HepG2 (cell line): ENCODE measurements around the gene CASKIN2. TPM values are rescaled to one million over a fixed set of nuclear protein-coding genes. Genes with fewer than 3 reads are reported as not detected.

Source experiments
- ELF3 ChIP-seq: IDR thresholded peaks from 2 replicates; pipeline ENCODE4 v1.6.1; 2016; ENCODE audit warnings: missing genetic modification reagents, missing compliant biosample characterization
- FLYWCH1 ChIP-seq: sonication (generic); formaldehyde crosslinking; IDR thresholded peaks from 2 replicates; pipeline ENCODE4 v1.8.1; 2023; ENCODE audit warnings: mild to moderate bottlenecking, missing genetic modification reagents
- JARID2 ChIP-seq: sonication (generic); formaldehyde crosslinking; IDR thresholded peaks from 2 replicates; pipeline ENCODE4 v1.8.1; 2023; ENCODE audit warnings: missing genetic modification reagents, inconsistent platforms; ENCODE audit not compliant: insufficient replicate concordance
- TOPORS ChIP-seq: sonication (generic); formaldehyde crosslinking; IDR thresholded peaks from 2 replicates; pipeline ENCODE4 v1.8.0; 2023; ENCODE audit warnings: mild to moderate bottlenecking, missing genetic modification reagents
- ZBTB20 ChIP-seq: sonication (generic); formaldehyde crosslinking; IDR thresholded peaks from 2 replicates; pipeline ENCODE4 v1.8.1; 2023; ENCODE audit warnings: missing genetic modification reagents, low read depth, mild to moderate bottlenecking, borderline replicate concordance
- ZFP37 ChIP-seq: sonication (generic); formaldehyde crosslinking; IDR thresholded peaks from 2 replicates; pipeline ENCODE4 v1.4.0; 2020; ENCODE audit warnings: missing genetic modification reagents, borderline replicate concordance
- polyA plus RNA-seq, 8 experiments: library from polyadenylated mRNA; depleted of rRNA in 3 of 8; stranded (reverse) in 7 of 8; unstranded in 1 of 8; fragments of >200 nt; fragmentation: Illumina TruSeq in 4 of 8; extraction: Trizol in 4 of 8; gene quantifications; 2 replicates each; pipeline versions ENCODE4 v1.2.1 to v1.2.3, GENCODE V29; 2011 to 2016; ENCODE audit warnings: low read depth in 4 of 8, missing spikeins in 1 of 8, mixed read lengths in 1 of 8; ENCODE audit not compliant: insufficient read depth in 1 of 8
- total RNA-seq, 5 experiments: library from RNA; depleted of rRNA; stranded (reverse); fragments of >200 nt; fragmentation: Illumina TruSeq; extraction: Trizol; gene quantifications; 2 replicates each; pipeline ENCODE4 v1.2.3, GENCODE V29; 2016; ENCODE audit warnings: low read depth in 1 of 5
- TF ChIP-seq, protein P1 (sequence below): sonication (generic); formaldehyde crosslinking; IDR thresholded peaks from 2 replicates; pipeline ENCODE4 v1.8.1; 2022; ENCODE audit warnings: low read depth, mild to moderate bottlenecking, missing genetic modification reagents
- TF ChIP-seq, protein P2 (sequence below): sonication (generic); formaldehyde crosslinking; IDR thresholded peaks from 2 replicates; pipeline ENCODE4 v1.5.1; 2020; ENCODE audit warnings: mild to moderate bottlenecking, missing genetic modification reagents, borderline replicate concordance
- TF ChIP-seq, protein P3 (sequence below): sonication (generic); formaldehyde crosslinking; IDR thresholded peaks from 2 replicates; pipeline ENCODE4 v1.4.0; 2020; ENCODE audit warnings: missing genetic modification reagents
- TF ChIP-seq, protein P4 (sequence below): sonication (generic); formaldehyde crosslinking; conservative IDR thresholded peaks from 2 replicates; pipeline ENCODE4 v1.8.0; 2022; ENCODE audit warnings: mild to moderate bottlenecking, moderate library complexity, missing genetic modification reagents
- TF ChIP-seq, protein P5 (sequence below): sonication (generic); formaldehyde crosslinking; IDR thresholded peaks from 2 replicates; pipeline ENCODE4 v1.5.0; 2020; ENCODE audit warnings: missing genetic modification reagents
- TF ChIP-seq, protein P6 (sequence below): sonication (generic); formaldehyde crosslinking; IDR thresholded peaks from 2 replicates; pipeline ENCODE4 v1.8.0; 2022; ENCODE audit warnings: mild to moderate bottlenecking, missing genetic modification reagents, borderline replicate concordance
- TF ChIP-seq, protein P7 (sequence below): sonication (generic); formaldehyde crosslinking; IDR thresholded peaks from 2 replicates; pipeline ENCODE4 v1.4.0; 2020; ENCODE audit warnings: missing genetic modification reagents

The CASKIN2 gene
- total and polyA plus RNA-seq, 2 of the 13 experiments (the other 11 are each of a cell fraction or from before 2014, with no cell fraction given), result 5.2 to 7.8 TPM

DNA sequence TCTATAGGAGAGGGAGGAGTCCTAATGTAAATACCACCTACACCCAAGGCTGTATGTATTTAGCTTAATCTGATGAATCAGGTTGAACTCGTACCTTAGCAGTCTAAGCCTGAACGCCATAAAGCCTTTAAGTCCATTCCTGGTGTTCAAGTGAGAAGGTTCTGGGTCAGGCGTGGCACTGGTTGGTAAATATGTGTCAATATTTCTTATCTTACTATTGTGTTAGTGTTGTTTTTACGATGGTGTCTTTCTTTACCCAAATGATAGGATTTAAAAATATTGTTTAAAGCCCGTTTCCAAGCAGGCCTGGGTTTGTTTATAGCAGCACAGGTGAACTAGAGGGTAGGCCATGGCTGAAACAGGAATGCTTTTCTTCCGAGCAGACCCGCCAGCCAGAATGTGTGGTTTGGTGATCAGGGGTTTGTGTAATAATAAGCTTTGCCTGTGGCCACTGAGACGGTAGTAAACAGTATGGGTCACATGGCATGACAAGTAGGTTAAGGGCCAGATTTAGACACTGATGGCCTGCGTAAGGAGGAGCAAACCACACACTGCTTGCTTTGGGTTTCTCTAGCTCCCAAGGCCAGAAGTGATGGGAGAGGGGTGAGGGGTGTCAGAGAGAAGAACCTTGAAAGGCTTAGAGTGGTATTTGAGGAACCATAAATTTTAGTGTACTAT, 55.6 kb downstream of the CASKIN2 start (continued):
- TF ChIP-seq, protein P1, sequence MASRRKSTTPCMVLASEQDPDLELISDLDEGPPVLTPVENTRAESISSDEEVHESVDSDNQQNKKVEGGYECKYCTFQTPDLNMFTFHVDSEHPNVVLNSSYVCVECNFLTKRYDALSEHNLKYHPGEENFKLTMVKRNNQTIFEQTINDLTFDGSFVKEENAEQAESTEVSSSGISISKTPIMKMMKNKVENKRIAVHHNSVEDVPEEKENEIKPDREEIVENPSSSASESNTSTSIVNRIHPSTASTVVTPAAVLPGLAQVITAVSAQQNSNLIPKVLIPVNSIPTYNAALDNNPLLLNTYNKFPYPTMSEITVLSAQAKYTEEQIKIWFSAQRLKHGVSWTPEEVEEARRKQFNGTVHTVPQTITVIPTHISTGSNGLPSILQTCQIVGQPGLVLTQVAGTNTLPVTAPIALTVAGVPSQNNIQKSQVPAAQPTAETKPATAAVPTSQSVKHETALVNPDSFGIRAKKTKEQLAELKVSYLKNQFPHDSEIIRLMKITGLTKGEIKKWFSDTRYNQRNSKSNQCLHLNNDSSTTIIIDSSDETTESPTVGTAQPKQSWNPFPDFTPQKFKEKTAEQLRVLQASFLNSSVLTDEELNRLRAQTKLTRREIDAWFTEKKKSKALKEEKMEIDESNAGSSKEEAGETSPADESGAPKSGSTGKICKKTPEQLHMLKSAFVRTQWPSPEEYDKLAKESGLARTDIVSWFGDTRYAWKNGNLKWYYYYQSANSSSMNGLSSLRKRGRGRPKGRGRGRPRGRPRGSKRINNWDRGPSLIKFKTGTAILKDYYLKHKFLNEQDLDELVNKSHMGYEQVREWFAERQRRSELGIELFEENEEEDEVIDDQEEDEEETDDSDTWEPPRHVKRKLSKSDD, result no peak
- TF ChIP-seq ZBTB20, result peak; percentile 95; the same call in 1 of the 2 replicates
- TF ChIP-seq, protein P2, sequence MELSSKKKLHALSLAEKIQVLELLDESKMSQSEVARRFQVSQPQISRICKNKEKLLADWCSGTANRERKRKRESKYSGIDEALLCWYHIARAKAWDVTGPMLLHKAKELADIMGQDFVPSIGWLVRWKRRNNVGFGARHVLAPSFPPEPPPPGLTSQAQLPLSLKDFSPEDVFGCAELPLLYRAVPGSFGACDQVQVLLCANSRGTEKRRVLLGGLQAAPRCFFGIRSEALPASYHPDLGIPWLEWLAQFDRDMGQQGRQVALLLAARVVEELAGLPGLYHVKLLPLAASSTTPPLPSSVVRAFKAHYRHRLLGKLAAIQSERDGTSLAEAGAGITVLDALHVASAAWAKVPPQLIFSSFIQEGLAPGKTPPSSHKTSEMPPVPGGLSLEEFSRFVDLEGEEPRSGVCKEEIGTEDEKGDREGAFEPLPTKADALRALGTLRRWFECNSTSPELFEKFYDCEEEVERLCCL (CRISPR knock-in tag), result no peak
- TF ChIP-seq, protein P3, sequence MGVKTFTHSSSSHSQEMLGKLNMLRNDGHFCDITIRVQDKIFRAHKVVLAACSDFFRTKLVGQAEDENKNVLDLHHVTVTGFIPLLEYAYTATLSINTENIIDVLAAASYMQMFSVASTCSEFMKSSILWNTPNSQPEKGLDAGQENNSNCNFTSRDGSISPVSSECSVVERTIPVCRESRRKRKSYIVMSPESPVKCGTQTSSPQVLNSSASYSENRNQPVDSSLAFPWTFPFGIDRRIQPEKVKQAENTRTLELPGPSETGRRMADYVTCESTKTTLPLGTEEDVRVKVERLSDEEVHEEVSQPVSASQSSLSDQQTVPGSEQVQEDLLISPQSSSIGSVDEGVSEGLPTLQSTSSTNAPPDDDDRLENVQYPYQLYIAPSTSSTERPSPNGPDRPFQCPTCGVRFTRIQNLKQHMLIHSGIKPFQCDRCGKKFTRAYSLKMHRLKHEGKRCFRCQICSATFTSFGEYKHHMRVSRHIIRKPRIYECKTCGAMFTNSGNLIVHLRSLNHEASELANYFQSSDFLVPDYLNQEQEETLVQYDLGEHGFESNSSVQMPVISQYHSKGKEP (CRISPR knock-in tag), result no peak
- TF ChIP-seq, protein P4, sequence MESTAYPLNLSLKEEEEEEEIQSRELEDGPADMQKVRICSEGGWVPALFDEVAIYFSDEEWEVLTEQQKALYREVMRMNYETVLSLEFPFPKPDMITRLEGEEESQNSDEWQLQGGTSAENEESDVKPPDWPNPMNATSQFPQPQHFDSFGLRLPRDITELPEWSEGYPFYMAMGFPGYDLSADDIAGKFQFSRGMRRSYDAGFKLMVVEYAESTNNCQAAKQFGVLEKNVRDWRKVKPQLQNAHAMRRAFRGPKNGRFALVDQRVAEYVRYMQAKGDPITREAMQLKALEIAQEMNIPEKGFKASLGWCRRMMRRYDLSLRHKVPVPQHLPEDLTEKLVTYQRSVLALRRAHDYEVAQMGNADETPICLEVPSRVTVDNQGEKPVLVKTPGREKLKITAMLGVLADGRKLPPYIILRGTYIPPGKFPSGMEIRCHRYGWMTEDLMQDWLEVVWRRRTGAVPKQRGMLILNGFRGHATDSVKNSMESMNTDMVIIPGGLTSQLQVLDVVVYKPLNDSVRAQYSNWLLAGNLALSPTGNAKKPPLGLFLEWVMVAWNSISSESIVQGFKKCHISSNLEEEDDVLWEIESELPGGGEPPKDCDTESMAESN (CRISPR knock-in tag), result 0 out of 2 replicates have a peak, but pooled peaks have one; percentile 46
- peak; percentile 83; the same call in 1 of the 2 replicates for TF ChIP-seq ZFP37
- TF ChIP-seq FLYWCH1 (CRISPR knock-in tag), result no peak
- TF ChIP-seq ELF3 (CRISPR knock-in tag), result peak; percentile 64; the same call in 1 of the 2 replicates
- no peak for TF ChIP-seq TOPORS (CRISPR knock-in tag)
- TF ChIP-seq, protein P5, sequence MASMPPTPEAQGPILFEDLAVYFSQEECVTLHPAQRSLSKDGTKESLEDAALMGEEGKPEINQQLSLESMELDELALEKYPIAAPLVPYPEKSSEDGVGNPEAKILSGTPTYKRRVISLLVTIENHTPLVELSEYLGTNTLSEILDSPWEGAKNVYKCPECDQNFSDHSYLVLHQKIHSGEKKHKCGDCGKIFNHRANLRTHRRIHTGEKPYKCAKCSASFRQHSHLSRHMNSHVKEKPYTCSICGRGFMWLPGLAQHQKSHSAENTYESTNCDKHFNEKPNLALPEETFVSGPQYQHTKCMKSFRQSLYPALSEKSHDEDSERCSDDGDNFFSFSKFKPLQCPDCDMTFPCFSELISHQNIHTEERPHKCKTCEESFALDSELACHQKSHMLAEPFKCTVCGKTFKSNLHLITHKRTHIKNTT (CRISPR knock-in tag), result no peak
- TF ChIP-seq, protein P6, sequence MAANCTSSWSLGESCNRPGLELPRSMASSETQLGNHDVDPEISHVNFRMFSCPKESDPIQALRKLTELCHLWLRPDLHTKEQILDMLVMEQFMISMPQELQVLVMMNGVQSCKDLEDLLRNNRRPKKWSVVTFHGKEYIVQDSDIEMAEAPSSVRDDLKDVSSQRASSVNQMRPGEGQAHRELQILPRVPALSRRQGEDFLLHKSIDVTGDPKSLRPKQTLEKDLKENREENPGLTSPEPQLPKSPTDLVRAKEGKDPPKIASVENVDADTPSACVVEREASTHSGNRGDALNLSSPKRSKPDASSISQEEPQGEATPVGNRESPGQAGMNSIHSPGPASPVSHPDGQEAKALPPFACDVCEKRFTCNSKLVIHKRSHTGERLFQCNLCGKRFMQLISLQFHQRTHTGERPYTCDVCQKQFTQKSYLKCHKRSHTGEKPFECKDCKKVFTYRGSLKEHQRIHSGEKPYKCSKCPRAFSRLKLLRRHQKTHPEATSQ (CRISPR knock-in tag), result no peak
- TF ChIP-seq JARID2 (CRISPR knock-in tag), result no peak
- TF ChIP-seq, protein P7, sequence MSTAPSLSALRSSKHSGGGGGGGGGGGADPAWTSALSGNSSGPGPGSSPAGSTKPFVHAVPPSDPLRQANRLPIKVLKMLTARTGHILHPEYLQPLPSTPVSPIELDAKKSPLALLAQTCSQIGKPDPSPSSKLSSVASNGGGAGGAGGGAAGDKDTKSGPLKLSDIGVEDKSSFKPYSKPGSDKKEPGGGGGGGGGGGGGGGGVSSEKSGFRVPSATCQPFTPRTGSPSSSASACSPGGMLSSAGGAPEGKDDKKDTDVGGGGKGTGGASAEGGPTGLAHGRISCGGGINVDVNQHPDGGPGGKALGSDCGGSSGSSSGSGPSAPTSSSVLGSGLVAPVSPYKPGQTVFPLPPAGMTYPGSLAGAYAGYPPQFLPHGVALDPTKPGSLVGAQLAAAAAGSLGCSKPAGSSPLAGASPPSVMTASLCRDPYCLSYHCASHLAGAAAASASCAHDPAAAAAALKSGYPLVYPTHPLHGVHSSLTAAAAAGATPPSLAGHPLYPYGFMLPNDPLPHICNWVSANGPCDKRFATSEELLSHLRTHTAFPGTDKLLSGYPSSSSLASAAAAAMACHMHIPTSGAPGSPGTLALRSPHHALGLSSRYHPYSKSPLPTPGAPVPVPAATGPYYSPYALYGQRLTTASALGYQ (CRISPR knock-in tag), result no peak
